ENCODE measurements around the gene DCAF11.

Gene DCAF11

GRCh38 chr14:24146978-24147760, 32.6 kb downstream of the DCAF11 start, which contains the start of gene RNF31:
Gene RNF31, plus strand, starts transcription at chr14:24147498. Its CDS starts 201 bp downstream, at chr14:24147699.
- H3K27ac ChIP-seq = peak within 1 kb of the TSS; percentile 88
- TF ChIP-seq ZFX (IDR thresholded peaks at IDR 0.05) (no peak), CTCF (conservative IDR thresholded peaks at IDR 0.05) (no peak)

- H3K27ac ChIP-seq = peak overlapping the region; percentile 88
- no peak for TF ChIP-seq CTCF (conservative IDR thresholded peaks at IDR 0.05)
- TF ChIP-seq ZFX (IDR thresholded peaks at IDR 0.05) = peak; percentile 82; the same call in 1 of the 2 replicates
Observed at GRCh38 chr14:24147761-24148428, 33.3 kb downstream of the DCAF11 start.

- no peak for TF ChIP-seq ZFX (IDR thresholded peaks at IDR 0.05)
- no peak for TF ChIP-seq CTCF (conservative IDR thresholded peaks at IDR 0.05)
Observed at GRCh38 chr14:24149302-24149969, 34.9 kb downstream of the DCAF11 start.

GRCh38 chr14:24150061-24150460, 35.5 kb downstream of the DCAF11 start:
- no peak for TF ChIP-seq ZFX (IDR thresholded peaks at IDR 0.05)
- TF ChIP-seq CTCF (conservative IDR thresholded peaks at IDR 0.05) = no peak
- H3K27ac ChIP-seq = no peak overlapping the region

More at GRCh38 chr14:24149302-24149969, 34.9 kb downstream of the DCAF11 start:
- no peak overlapping the region for H3K27ac ChIP-seq

- no peak overlapping the region for H3K27ac ChIP-seq
- no peak for TF ChIP-seq CTCF (conservative IDR thresholded peaks at IDR 0.05)
- no peak for TF ChIP-seq ZFX (IDR thresholded peaks at IDR 0.05)
Observed at GRCh38 chr14:24150567-24150966, 36.0 kb downstream of the DCAF11 start.

GRCh38 chr14:24150993-24151392, 36.4 kb downstream of the DCAF11 start:
- TF ChIP-seq CTCF (conservative IDR thresholded peaks at IDR 0.05) (no peak), ZFX (IDR thresholded peaks at IDR 0.05) (no peak)
- H3K27ac ChIP-seq = no peak overlapping the region
